HG02885 (cell line): ENCODE results near the gene DBP.
"Not testable (repeated sequence)": the region's sequence is repeated elsewhere in the genome, so short reads cannot be mapped to it uniquely, and the experiment has no call there.

Experiments used
- ATAC-seq: cut with Tn5 transposase; IDR thresholded peaks from one replicate; pipeline ENCODE4 v1.9.1; 2021; ENCODE audit warnings: mild to moderate bottlenecking; ENCODE audit not compliant: unreplicated experiment, poor library complexity

Gene DBP

DNA sequence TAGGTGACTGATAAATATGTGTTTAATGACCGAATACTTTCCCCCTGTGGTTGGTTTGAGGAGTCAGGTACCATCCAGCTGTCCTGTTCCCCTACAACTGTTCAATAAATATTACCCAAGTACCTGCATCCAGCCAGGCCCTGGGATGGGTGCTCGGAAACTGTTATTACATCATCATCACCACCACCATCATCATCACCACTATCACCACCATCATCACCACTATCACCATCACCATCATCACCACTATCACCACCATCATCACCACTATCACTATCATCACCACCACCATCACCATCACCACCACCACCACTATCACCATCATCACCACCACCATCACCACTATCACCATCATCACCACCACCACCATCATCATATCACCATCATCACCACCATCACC, 31.6 kb upstream of the DBP start:
- ATAC-seq, result no peak

- ATAC-seq, result no peak
These were observed 31.2 kb upstream of the DBP start for GRCh38 chr19:48668332-48668731.

- no peak for ATAC-seq
These were observed 28.6 kb upstream of the DBP start for GRCh38 chr19:48665786-48666185.

DNA sequence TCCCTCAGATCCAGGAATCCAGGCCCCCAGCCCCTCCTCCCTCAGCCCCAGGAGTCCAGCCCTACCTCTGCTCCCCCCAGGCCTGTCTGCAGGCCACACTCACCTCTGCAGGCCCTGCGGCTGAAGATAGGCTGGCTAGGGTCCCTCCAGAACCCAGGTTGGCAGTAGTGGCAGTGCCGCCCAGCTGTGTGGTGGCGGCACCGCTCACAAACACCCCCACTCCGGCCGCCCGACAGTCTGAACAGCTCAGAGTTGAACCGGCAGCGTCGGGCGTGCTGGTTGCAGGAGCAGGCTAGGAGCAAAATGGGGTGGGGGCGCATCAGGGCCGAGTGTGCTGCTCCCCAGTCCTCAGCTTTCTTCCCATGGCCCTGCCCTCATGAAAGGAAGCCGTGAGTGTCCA, 27.3 kb upstream of the DBP start:
- no peak for ATAC-seq

GRCh38 chr19:48663667-48664066, 26.5 kb upstream of the DBP start:
- no peak for ATAC-seq

DNA sequence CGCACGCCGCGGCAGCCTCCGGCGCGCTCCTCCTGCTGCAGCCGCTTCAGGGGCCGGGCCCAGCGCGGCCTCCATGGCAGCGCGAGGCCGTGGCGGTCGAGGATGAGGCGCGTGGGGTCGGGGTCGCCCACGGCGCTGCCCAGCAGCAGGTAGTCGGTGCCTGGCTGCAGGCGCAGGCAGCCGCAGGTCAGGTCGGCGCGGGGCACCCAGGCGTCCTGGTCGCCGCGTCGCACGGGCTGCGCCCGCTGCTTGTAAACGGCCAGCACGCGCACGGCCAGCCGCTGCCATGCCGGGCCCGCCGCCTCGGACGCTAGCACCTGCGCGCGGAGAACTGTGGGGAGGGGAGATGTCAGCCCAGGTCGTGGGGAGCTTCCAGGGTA, 24.5 kb upstream of the DBP start:
- ATAC-seq, result no peak

GRCh38 chr19:48660852-48661710, 23.9 kb upstream of the DBP start:
- ATAC-seq, result peak; percentile 89

- no peak for ATAC-seq
These were observed 22.6 kb upstream of the DBP start for GRCh38 chr19:48659768-48660167.

DNA sequence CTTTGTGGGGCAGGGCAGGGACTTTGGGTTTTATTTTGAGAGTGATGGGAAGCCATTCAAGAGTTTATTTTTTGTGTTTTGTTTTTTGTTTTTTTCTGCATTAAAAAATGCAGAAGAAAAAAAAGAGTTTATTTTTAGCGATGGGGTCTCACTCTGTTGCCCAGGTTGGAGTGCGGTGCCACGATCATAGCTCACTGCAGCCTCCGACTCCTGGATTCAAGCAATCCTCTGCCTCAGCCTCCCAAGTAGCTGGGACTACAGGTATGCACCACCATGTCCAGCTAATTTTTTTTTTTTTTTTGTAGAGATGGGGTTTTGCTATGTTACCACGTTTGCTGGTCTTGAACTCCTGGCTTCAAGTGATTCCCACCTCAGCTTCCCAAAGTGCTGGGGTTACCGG, 21.3 kb upstream of the DBP start:
- no peak for ATAC-seq

DNA sequence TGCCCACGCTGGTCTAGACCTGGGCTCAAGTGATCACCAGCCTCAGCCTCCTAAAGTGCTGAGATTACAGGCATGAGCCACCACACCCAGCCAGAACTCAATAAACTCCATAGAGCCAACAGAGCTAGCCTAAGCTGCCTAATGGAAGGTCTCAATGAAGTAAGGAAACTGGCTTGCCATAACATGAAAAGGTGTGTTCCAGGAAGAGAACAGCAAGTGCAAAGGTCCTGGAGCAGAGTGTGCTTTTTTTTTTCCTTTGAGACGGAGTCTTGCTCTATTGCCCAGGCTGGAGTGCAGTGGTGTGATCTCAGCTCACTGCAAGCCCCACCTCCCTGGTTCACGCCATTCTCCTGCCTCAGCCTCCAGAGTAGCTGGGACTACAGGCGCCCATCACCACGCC, 20.6 kb upstream of the DBP start:
- ATAC-seq, result not testable (repeated sequence)

GRCh38 chr19:48656840-48657474, 19.8 kb upstream of the DBP start:
- no peak for ATAC-seq

- no peak for ATAC-seq
These were observed 17.3 kb upstream of the DBP start for GRCh38 chr19:48654299-48655059.

GRCh38 chr19:48651683-48652048, 14.5 kb upstream of the DBP start:
- no peak for ATAC-seq

- ATAC-seq, result no peak
These were observed 13.9 kb upstream of the DBP start for GRCh38 chr19:48650974-48651682.

GRCh38 chr19:48648134-48648533, 11.0 kb upstream of the DBP start:
- no peak for ATAC-seq

- no peak for ATAC-seq
These were observed 9.6 kb upstream of the DBP start for GRCh38 chr19:48646722-48647216.

DNA sequence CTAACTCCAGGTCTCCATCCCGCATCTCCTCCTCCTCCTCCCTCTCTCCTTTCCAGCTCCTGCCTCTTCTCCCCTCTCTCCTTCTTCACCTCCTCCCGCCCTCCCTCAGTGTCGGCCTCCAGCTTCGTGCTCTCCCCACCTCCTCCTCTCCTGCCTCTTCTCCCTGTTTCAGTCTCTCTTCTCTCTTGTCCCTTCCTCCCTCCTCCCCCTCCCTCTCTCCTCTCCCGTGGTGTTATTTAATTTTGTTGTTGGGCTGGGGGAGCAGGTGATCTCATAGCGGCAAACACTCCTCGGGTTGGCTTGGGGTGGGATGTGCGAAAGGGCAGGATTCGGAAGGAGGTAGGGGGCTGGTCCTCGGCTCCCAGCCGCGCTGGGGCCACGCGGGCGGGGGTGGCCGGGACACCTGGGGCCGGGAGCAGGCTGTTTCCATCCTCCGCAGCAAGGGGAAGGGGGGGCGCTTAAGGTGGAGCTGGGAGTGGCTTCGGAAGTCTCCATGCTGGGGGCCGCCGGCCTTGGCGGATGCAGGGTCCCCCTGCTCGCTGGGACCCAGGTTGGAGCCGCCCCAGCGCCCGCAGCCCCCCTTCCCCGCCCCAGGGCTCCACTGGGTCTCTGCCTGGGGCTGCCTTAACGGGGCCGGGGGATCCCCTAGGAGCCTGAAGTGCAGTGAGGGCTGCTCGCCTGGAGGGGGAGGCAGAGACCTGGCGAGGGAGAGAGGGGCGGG, 9.0 kb upstream of the DBP start, which contains the start of gene CA11:
Gene CA11 (minus strand): TSS at position 187 of the 721 bp plus-strand sequence. CDS start 555 bp downstream, outside the sequence.
- ATAC-seq, result peak; percentile 86

- ATAC-seq, result no peak
These were observed 8.4 kb upstream of the DBP start for GRCh38 chr19:48645620-48646000.

DNA sequence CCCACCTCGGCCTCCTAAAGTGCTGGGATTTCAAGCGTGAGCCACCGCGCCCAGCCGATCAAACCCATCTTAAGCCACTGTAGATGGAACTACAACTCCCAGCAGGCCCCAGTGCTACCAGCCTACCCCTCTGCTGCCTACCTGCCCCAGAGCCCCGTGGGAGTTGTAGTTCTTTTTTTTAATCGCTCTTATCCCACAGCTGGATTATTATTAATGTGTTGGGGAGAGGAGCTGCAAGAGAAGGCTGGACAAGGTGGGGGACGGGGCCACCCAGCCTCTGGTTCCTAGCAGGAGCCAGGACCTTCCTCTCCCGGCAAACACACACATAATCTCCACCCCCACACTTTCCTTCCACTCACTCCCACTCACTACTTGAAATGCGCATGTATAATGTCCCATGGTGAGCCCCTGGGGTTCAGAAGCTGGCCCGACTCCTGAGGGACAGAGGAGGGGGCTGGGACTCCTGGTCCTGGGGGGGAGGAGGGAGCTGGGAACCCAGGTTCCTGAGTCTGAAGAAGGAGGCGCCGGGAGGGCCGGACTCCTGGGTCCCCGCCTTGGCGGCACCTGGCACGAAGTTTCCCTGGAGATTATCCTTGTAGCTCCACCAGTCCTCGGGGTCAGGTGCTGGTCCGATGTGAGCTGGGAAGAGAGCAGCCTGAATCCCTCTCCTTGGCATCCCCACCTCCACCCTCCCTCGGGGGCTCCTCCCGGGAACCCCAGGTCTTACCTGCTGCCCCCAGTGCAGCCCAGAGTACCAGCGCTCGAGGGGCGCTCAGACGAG, 7.8 kb upstream of the DBP start:
- no peak for ATAC-seq
